NB4 (cell line): Measurements from ENCODE around the gene TLL2.

Source experiments
- DNase-seq: peaks from one replicate; pipeline ENCODE4 v3.0.0; 2010; ENCODE audit warnings: low read depth
- H3K4me3 ChIP-seq: one replicate; pipeline ENCODE4 v1.5.1; 2011; ENCODE audit warnings: mild to moderate bottlenecking, low read depth, low read length, moderate library complexity
- MYC ChIP-seq: IDR thresholded peaks from 2 replicates; pipeline ENCODE4 v1.6.1; 2011; ENCODE audit warnings: low read depth, low read length
- POLR2A ChIP-seq: IDR thresholded peaks from 2 replicates; pipeline ENCODE4 v1.6.1; 2011; ENCODE audit warnings: mild to moderate bottlenecking; ENCODE audit not compliant: insufficient read length; ENCODE audit errors: extremely low read depth
- TF ChIP-seq, protein P1 (sequence below): IDR thresholded peaks from 2 replicates; pipeline ENCODE4 v1.6.1; 2011; ENCODE audit warnings: low read depth, low read length
- TF ChIP-seq, protein P2 (sequence below): IDR thresholded peaks from one replicate; pipeline ENCODE4 v1.5.1; 2012; ENCODE audit warnings: low read depth, low read length

The TLL2 gene

DNA sequence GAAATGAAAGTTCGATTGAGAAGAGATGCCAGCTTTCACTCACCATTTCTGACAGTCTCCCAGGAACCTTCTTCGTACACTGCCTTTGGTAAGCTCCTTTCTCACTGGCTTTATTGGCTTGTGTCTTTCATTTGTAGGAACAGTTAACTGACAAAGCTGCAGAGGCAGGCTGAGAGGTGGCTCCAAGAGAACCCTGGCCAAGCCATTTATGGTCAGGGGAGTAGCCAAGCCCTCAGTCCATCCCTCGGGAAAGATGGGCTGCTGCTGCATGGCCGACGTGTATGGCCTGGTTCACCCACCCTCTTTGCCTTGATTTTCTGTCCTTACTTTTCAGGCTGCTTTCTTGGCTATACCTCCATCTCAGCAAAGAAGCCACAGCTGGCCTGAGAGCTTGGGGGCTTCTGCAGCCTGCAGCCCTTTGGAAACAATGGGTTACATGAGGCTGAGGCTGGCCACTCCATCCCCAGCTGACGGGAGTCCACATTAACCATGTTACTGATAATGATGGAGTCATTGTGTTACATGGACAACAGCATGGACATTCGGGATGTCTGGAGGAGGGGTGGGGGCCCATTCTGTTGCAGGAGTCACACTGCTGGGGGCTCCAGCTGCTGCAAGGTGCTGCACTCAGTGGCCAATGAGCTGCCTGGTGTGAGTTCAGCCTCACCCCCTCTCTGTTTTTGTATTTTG is 154.7 kb downstream of the TLL2 start, which contains the start of gene OPALIN:
Gene OPALIN (minus strand): TSS at position 152 of the 690 bp plus-strand sequence. CDS start 106 bp downstream, at position 46.
- TF ChIP-seq POLR2A = no peak
- TF ChIP-seq, protein P1, sequence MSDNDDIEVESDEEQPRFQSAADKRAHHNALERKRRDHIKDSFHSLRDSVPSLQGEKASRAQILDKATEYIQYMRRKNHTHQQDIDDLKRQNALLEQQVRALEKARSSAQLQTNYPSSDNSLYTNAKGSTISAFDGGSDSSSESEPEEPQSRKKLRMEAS = no peak
- no peak for TF ChIP-seq MYC
- TF ChIP-seq, protein P2, sequence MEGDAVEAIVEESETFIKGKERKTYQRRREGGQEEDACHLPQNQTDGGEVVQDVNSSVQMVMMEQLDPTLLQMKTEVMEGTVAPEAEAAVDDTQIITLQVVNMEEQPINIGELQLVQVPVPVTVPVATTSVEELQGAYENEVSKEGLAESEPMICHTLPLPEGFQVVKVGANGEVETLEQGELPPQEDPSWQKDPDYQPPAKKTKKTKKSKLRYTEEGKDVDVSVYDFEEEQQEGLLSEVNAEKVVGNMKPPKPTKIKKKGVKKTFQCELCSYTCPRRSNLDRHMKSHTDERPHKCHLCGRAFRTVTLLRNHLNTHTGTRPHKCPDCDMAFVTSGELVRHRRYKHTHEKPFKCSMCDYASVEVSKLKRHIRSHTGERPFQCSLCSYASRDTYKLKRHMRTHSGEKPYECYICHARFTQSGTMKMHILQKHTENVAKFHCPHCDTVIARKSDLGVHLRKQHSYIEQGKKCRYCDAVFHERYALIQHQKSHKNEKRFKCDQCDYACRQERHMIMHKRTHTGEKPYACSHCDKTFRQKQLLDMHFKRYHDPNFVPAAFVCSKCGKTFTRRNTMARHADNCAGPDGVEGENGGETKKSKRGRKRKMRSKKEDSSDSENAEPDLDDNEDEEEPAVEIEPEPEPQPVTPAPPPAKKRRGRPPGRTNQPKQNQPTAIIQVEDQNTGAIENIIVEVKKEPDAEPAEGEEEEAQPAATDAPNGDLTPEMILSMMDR = no peak

DNA sequence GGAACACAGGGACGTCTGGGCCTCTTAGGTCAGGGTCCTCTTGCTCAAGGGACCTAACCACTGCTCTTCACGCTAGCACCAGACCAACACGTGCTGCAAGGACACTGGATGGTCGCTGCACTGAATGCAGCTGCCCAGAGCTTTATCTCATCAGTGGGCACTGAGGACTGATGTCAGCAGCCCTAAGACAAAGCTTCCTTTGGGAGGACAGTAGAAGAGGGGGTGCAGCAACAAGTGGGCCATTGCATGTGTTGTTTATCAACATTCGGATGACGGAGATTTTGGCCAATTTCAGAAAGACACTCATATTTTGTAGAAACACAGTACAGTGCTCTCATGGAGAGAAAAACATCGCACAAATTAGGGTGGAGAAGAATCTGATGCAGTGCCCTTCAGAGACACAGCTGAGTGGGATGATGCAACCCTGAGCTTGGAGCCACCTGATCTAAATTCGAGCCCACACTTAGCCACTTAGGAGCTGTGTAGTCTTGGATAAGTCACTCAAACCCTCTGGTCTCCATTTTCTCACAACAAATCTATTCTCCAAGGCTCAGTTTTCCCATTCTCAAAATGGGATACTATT is 156.6 kb downstream of the TLL2 start:
- no peak overlapping the region for H3K4me3 ChIP-seq
- DNase-seq = no peak
- TF ChIP-seq MYC = no peak

More for the DNA sequence above, 154.7 kb downstream of the TLL2 start, which contains the start of gene OPALIN:
- H3K4me3 ChIP-seq = no peak within 1 kb of the TSS
- no peak for DNase-seq

DNA sequence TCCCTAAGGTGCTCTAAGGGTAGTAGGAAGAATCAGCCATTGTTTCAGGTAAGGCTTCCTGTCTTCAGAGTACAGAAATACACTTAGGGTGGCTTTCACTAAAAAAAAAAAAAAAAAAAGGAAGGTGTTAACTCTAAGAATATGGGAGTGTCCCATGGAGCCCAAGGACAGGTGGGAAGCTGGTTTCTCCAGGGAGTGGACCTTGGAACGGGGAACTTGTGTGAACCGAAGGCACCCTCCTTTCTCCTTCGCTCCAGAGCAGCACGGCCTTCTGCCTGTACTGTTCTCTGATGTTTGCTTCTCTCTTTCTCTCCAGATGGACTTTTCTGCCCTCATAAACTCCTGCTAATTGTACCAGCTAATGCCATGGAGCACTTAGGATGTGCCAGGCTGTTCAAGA is 161.1 kb downstream of the TLL2 start:
- no peak for DNase-seq
- no peak for TF ChIP-seq POLR2A
- no peak for TF ChIP-seq MYC
- H3K4me3 ChIP-seq = no peak overlapping the region

DNA sequence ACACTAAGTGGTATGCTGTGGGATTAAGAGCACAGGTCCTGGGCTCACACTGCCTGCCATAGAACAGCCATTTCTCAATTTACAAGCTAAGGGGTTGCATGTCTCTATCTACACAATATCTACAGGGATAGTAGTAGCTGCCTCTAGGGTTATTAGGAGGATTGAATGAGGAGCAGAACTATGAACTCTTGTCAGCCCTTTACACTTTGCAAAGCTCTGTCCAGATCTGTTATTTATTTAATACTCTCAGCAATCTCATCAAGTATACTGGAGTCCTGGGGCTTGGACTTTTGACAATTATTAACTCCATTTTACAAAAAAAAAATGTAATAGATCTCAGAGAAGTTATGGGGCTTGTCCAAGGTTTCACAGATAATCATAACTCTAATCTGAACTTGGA is 161.7 kb downstream of the TLL2 start:
- no peak for DNase-seq
- TF ChIP-seq, protein P2 = no peak
- TF ChIP-seq POLR2A (no peak), MYC (no peak)
- TF ChIP-seq, protein P1 = no peak
- no peak overlapping the region for H3K4me3 ChIP-seq

DNA sequence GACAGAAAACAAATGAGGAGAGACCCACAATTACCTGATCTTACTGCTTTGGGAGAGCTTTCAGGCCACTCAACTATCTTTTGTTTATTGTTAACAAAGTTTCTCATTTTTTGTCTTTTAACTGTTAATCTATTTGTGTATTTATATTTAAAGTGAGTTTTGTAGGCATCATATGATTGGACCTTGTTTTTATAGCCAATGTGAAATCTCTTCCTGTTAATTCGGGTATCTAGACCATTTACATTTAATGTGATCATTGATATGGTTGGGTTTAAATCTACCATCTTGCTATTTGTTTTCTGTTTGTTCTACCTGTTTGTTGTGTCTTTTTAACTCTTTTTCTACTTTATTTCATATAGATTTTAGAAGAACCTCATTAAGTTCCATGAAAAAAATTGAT is 167.4 kb downstream of the TLL2 start:
- TF ChIP-seq MYC (no peak), POLR2A (no peak)
- TF ChIP-seq, protein P2 = no peak
- TF ChIP-seq, protein P1 = no peak
- H3K4me3 ChIP-seq = no peak overlapping the region

DNA sequence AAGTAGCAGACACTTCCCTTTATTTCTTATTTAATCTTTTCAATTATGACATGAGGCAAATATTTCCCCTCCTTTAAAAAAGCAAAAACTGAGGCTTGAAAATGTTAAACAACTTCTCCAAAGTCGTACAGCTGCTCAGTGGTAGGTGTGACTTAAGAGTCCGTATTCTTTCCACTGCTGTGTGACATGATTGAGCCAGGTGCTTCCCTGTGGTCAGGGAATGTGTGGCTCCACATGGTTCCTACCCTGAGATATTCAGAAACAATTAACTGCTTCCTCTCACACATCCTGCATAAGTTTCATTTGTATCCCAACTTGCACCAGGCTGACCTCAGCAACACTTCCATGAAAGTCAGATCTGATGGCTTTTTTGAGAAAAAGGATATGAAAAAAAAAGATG is 168.5 kb downstream of the TLL2 start:
- TF ChIP-seq POLR2A (no peak), MYC (no peak)
- TF ChIP-seq, protein P2 = no peak
- TF ChIP-seq, protein P1 = no peak
- DNase-seq = no peak
- H3K4me3 ChIP-seq = no peak overlapping the region

More for the DNA sequence above, 167.4 kb downstream of the TLL2 start:
- no peak for DNase-seq

DNA sequence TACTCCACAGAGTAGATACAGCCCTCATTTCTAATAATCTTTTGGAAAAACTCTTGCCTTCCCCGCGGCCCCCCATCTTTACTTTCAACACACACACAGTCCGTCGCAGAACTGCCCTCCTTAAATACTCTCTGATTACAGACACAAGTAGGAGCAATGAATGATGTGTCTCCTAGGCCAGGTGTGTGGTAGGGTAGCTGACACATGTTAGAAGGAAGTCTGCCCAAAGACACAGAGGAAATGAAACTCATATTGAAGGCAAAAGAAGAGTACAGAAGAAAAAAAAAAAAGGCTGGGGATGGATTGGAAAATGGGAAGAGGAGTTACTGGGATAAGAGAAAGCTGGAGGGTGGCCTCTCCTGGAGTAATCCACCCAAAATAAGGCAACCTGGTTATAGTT is 169.5 kb downstream of the TLL2 start:
- TF ChIP-seq POLR2A = no peak
- TF ChIP-seq, protein P1 = no peak
- TF ChIP-seq, protein P2 = no peak
- no peak for TF ChIP-seq MYC
- DNase-seq = no peak
- H3K4me3 ChIP-seq = no peak overlapping the region
